Activated CD4-positive, alpha-beta T cell treated with anti-CD3 and anti-CD28 coated beads, Interleukin-2, amount 50 U/mL, for 48 hours (primary cell): ENCODE results near the gene ADAMTSL1.

Experiments
- DNase-seq, 2 experiments: peaks; one replicate each; pipeline ENCODE4 v3.0.0-alpha.2; 2020

ADAMTSL1 gene

GRCh38 chr9:18748251-18748701, 274.3 kb downstream of the ADAMTSL1 start:
- no peak for DNase-seq

- DNase-seq, result no peak
Observed at GRCh38 chr9:18749711-18750110, 275.8 kb downstream of the ADAMTSL1 start.

DNA sequence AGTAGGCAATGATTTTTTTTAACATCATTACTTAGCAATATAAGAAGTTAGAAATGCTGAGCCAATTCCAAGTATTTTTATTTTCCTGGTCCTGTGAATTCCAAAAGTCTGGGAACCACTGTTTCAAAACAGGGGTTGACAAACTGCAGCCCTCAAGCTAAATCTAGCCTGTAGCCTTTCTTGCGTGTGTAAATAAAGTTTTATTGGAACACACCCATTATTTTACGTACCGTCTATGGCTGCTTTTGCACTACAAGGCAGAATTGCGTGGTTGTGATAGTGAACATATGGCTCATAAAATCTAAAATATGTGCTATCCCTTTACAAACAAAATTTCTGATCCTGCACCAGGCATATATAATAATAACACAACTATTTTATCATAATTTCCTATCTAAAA, 280.0 kb downstream of the ADAMTSL1 start:
- no peak for DNase-seq

DNA sequence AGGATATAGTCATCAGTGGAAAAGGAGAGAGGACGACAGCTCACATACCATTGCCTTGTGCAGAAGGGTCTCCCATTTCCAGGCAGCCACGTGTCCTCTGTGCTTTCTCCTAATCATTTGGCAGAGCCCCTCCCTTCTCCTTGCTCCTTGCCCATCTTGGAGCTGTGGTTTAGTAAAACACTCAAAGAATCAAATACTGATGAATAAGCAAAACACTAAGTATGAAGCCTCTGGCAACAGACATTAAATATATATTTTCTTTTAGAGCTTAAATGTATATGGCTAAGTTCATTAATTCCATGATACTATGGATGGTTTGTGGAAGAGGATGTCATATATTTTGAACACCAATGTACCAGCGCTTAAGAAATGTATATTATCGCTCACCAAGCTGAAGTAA, 280.6 kb downstream of the ADAMTSL1 start:
- DNase-seq, result no peak

DNA sequence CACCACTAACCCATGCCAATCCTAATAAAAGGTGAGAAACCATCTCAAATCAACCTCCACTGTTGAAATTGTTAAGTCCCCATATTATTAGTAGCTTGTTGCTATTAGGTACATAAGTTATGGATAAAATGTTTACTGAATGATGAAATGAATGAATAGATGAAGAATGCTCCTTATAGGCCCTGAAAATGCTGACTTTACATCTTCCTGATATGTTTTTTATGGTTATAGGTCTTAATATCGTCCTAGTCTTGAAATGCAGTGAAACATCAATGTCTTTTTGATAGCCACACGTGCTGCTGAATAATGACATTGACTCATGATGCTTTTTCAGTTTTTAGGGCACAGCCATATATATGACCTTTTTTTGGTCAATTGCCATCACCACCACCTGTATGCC, 281.3 kb downstream of the ADAMTSL1 start:
- no peak for DNase-seq

GRCh38 chr9:18756712-18757125, 282.8 kb downstream of the ADAMTSL1 start:
- DNase-seq, result no peak

DNA sequence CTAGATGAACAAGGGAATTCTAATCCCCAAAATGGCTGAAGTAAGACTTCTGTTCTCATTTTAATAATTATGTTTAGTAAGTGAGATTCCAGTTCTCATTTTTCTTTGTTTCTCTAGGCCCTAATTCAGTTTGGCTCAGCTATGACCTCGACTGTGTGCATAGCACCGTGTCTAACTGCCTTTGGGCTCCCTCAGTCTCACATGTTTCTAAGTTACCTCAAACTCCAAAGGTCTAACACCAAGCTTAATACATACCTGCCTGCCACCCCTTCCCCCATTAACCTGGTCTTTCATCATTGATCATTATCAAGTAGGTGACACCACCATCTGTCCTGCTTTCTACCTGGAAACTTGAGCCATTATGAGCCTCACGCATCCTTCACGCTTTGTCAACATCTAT, 285.9 kb downstream of the ADAMTSL1 start:
- DNase-seq, result no peak

GRCh38 chr9:18761742-18762300, 287.9 kb downstream of the ADAMTSL1 start:
- no peak for DNase-seq

GRCh38 chr9:18766989-18767550, 293.1 kb downstream of the ADAMTSL1 start:
- no peak for DNase-seq

DNA sequence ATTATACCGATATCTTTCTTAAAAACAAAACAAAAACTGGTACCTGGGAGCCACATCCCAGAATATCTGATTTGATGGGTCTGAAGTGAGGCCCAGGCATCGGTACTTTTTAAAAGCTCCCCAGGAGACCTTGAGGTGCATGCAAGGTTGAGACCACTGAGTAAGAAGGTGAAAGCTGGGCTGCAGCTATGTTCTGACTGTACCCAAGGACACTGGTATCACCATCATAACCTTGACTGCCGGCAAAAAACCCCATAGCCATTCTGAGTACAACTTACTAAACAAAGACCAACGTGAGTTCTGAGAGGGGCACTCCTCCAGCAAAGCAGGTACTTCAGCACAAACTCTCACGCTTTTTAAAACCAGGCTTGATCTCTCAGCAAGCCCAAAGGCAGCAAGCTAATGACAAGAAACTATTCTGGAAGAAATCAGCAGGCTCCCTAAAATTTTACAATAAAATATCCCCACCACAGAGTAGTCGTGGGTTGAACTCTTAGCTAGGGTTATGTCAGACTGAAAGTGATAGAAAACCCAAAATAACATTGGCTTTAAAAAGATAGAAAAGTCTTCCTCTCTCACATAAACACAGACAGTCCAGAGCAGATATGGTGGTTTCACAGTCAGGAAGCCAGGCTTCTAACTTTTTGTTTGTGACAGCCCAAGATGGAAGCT, 295.1 kb downstream of the ADAMTSL1 start:
- DNase-seq, result no peak

DNA sequence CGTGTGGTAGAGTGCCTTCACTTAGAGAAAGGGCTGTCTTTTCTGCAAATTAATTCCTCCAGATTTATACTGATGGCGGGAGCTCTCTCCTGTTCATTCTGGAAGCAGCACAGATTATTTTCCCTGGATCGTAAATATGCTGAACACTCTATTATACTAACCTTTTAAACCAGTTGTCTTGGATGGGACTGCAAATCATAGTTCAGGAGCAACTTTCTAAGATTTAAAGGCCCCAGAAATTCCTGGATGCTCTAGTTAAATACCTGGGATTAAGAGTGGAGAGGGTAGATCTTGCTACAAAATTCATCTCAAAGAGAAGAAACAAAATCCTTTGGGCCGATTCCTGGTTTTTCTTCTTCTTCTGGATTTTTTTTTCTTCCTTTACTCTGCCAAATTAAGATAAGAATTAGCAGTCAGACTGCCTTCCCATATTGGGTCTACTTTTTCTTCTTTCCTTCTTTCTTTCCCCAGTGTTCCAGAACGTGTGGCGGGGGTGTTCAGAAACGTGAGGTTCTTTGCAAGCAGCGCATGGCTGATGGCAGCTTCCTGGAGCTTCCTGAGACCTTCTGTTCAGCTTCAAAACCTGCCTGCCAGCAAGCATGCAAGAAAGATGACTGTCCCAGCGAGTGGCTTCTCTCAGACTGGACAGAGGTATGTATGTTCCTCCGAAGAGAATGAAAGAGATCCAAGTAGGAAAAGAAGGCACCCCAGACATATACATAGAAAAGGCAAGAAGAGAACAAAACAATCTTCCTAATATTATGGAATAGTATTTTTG, 296.4 kb downstream of the ADAMTSL1 start:
- DNase-seq, result no peak

- DNase-seq, result no peak
Observed at GRCh38 chr9:18771011-18771410, 297.1 kb downstream of the ADAMTSL1 start.

DNA sequence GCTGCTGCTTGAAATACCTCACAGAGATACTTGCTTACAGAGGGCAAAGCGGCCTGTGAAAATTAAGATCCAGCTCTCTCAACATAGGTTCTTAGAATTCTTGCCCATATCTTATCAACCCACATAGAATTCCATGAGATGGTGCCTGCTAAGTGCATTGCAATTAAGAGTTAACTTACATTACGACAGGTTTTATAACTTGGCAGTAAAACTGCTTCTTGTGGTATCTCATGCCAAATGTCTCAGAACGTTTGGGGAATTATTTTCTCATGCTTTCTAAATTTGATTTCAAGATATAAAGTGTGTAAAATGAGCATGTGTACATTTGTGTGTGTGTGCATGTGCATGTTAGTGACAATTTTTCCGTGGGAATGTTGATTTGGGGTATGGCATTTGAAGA, 297.8 kb downstream of the ADAMTSL1 start:
- no peak for DNase-seq

DNA sequence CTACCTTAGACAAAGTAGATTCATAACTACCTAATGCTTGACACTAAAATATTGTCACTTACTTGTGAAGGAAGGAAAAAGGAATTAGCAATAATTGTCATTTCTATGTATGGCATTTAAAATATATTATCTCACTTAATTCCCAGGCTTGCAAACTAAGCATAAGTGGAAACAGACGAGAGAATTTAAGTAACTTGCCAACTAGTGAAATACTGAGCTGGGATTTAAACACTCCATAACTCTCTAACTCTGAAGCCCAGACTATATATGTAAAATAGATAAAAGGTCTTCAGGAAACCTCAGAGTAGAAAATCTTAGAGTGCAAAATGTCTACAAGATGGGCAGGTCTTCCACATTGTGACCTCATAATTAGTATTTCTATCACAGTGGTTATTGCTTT, 301.3 kb downstream of the ADAMTSL1 start:
- no peak for DNase-seq

DNA sequence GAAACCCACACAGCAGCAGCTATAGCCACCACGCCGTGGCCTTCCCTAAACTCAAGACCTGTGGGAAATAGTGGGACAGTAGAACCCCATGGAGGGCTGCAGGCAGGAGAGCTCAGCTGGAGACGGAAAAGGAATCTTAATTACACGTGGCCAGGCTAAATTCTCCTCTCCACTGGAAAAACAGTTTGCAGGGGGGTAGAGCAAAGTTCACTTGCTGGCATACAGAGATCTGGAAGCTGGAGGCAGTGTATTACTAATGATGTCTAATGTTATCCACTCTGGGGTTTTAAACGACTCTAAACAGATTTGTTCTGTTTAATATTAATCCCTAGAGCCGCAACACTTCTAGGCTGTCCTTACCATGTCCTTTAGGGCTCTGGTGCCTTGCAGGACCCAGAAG, 302.0 kb downstream of the ADAMTSL1 start:
- no peak for DNase-seq

GRCh38 chr9:18776836-18777820, 303.2 kb downstream of the ADAMTSL1 start:
- DNase-seq, result no peak

DNA sequence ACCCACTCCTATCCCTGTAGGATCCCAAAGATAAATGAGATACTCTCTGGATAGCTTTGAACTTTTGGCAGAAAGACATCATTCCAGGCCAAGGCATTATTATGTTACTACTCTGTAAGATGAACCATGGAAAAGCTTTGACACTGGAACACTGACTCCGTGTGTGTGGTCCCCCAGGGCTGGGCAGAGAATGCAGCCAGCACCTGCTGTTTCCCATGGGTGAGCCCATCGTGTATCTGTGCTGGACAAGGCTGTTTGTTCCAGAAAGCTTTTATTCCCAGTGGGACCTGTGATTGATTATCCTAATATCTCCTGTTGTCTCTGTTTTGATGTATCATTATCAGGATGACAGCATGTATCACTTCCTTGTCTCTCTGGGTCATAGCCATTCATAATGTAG, 304.2 kb downstream of the ADAMTSL1 start:
- DNase-seq, result no peak

- DNase-seq, result no peak
Observed at GRCh38 chr9:18778846-18779245, 304.9 kb downstream of the ADAMTSL1 start.

GRCh38 chr9:18783909-18784308, 310.0 kb downstream of the ADAMTSL1 start:
- no peak for DNase-seq

DNA sequence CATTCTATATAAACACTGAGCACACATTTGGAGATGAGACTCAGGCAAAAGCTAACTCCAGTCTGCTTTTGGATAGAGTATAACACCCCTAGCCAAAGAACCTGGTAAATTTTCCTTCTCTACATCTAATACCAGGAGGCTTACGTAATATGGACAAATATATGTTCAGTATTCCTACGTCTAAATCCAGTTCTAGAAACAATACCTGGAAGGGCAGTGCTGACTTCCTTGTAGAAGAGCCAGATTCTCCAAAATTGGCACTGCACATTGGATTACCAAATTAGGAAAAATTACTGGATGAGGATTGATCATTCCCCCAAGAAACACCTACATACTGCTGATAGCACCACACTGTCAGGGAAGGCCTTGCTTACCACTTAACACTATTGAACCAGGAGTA, 311.7 kb downstream of the ADAMTSL1 start:
- DNase-seq, result no peak

- no peak for DNase-seq
Observed at GRCh38 chr9:18786196-18786595, 312.2 kb downstream of the ADAMTSL1 start.

- DNase-seq, result no peak
Observed at GRCh38 chr9:18786911-18787650, 313.1 kb downstream of the ADAMTSL1 start.
